ENCODE results near the gene CFAP69.
A peak's percentile ranks its signal among the peaks of the same experiment; 100 is the strongest.

CFAP69 gene

DNA sequence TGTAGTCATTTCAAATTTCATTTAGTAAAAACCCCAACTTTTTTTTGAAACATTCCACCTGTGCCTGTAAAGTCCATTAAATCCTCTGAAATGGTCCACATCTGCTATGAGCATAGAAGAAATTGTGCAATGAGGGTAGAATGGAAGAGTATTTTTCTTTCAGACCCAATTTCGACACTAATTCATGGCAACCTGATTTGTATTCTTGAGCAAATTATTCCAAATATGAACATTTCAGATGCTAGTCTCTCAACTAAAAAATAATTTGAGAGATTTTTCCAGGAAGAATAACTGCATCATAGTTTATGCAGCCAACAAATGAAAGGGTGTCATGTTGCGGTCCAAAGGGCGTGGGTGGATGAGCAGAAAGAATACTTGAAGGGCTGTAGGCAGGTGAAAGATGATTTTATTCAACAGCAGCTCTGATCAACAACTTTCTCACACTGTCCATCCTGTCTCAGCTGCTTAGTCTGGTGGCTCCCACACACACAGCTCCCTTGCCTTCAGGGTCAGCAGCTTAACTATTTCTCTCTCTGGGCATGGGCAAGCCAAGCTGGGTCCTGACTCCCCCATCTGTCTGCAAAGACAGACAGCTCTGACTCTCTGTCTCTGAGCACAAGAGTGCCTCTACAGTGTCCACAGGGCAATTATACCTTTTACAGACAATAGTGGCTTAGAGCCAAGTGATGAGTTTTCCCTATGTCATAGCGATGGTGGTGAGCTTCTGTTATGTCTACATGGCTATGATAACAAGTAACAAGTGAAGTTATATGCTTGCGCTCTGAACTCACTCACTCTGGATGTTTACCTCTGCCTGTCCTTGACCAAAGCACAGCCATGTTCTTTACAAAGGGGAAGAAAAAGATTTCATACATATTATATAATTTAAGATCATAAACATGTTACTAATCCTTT, 21.9 kb upstream of the CFAP69 start:
- DNase-seq (ENCODE audit: low read depth in 2 of 2): peak; percentile 37 to 66
- TF ChIP-seq, protein P1, sequence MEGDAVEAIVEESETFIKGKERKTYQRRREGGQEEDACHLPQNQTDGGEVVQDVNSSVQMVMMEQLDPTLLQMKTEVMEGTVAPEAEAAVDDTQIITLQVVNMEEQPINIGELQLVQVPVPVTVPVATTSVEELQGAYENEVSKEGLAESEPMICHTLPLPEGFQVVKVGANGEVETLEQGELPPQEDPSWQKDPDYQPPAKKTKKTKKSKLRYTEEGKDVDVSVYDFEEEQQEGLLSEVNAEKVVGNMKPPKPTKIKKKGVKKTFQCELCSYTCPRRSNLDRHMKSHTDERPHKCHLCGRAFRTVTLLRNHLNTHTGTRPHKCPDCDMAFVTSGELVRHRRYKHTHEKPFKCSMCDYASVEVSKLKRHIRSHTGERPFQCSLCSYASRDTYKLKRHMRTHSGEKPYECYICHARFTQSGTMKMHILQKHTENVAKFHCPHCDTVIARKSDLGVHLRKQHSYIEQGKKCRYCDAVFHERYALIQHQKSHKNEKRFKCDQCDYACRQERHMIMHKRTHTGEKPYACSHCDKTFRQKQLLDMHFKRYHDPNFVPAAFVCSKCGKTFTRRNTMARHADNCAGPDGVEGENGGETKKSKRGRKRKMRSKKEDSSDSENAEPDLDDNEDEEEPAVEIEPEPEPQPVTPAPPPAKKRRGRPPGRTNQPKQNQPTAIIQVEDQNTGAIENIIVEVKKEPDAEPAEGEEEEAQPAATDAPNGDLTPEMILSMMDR (IDR thresholded peaks at IDR 0.05; ENCODE audit: low read depth, low read length): no peak
- no peak overlapping the region for H3K4me3 ChIP-seq (replicated peaks in 1 of 2; ENCODE audit: low read depth in 2 of 2, low read length in 2 of 2)

DNA sequence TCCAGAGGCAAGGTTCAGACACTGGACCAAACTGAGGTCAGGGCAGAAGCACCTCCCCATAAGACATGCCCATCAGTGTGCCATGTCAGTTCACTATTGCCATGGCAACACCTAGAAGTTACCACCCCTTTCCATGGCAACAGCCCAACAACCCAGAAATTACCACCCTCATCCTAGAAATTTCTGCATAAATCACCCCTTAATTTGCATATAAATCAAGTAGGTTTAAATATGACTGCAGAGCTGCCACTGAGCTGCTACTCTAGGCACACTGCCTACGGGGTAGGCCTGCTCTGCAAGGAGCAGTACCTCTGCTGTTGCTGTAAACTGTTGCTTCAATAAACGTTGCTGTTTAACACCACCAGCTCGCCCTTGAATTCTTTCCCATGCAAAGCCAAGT, 20.8 kb upstream of the CFAP69 start:
- TF ChIP-seq, protein P1 (IDR thresholded peaks at IDR 0.05; ENCODE audit: low read depth, low read length): no peak
- H3K4me3 ChIP-seq (replicated peaks in 1 of 2; ENCODE audit: low read depth in 2 of 2, low read length in 2 of 2): no peak overlapping the region
- DNase-seq (ENCODE audit: low read depth in 2 of 2): no peak

GRCh38 chr7:90225181-90225580, 19.8 kb upstream of the CFAP69 start:
- H3K4me3 ChIP-seq (replicated peaks in 1 of 2; ENCODE audit: low read depth in 2 of 2, low read length in 2 of 2): no peak overlapping the region
- TF ChIP-seq, protein P1 (IDR thresholded peaks at IDR 0.05; ENCODE audit: low read depth, low read length): no peak
- DNase-seq (ENCODE audit: low read depth in 2 of 2): no peak

GRCh38 chr7:90225601-90226000, 19.4 kb upstream of the CFAP69 start:
- no peak overlapping the region for H3K4me3 ChIP-seq (replicated peaks in 1 of 2; ENCODE audit: low read depth in 2 of 2, low read length in 2 of 2)
- no peak for DNase-seq (ENCODE audit: low read depth in 2 of 2)
- TF ChIP-seq, protein P1 (IDR thresholded peaks at IDR 0.05; ENCODE audit: low read depth, low read length): no peak

DNA sequence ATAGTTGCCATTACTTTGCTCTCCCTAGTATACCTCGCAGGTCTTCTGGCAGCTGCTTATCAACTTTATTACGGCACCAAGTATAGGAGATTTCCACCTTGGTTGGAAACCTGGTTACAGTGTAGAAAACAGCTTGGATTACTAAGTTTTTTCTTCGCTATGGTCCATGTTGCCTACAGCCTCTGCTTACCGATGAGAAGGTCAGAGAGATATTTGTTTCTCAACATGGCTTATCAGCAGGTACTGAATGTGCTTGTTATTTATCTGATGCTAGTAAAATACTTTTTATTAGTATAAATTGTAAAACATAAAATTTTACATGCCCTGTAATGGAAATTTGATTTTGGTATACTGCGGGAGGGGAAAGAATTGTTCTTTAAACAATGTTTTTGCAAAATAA, 17.7 kb upstream of the CFAP69 start:
- no peak for DNase-seq (ENCODE audit: low read depth in 2 of 2)
- TF ChIP-seq, protein P1 (IDR thresholded peaks at IDR 0.05; ENCODE audit: low read depth, low read length): no peak
- H3K4me3 ChIP-seq (replicated peaks in 1 of 2; ENCODE audit: low read depth in 2 of 2, low read length in 2 of 2): no peak overlapping the region

GRCh38 chr7:90229682-90230081, 15.3 kb upstream of the CFAP69 start:
- TF ChIP-seq, protein P1 (IDR thresholded peaks at IDR 0.05; ENCODE audit: low read depth, low read length): no peak
- DNase-seq (ENCODE audit: low read depth in 2 of 2): no peak
- H3K4me3 ChIP-seq (replicated peaks in 1 of 2; ENCODE audit: low read depth in 2 of 2, low read length in 2 of 2): no peak overlapping the region
